BE2C (cell line): Measurements from ENCODE around the gene TPST2.

Experiments
- DNase-seq: peaks from one replicate; pipeline ENCODE4 v3.0.0-alpha.2; 2020
- H3K27me3 ChIP-seq: fragments of 250-450 bp; sonication (Bioruptor Pico); 2 replicates; pipeline ENCODE4 v1.5.1; 2020; ENCODE audit warnings: mild to moderate bottlenecking
- H3K36me3 ChIP-seq: fragments of 250-450 bp; sonication (Bioruptor Pico); 2 replicates; pipeline ENCODE4 v1.5.1; 2020; ENCODE audit warnings: mild to moderate bottlenecking
- H3K4me1 ChIP-seq: fragments of 250-450 bp; sonication (Bioruptor Pico); 2 replicates; pipeline ENCODE4 v1.5.1; 2020
- H3K4me3 ChIP-seq: 2 replicates; pipeline ENCODE4 v1.5.1; 2011; ENCODE audit warnings: low read depth, low read length
- H3K9me3 ChIP-seq: fragments of 250-450 bp; sonication (Bioruptor Pico); 2 replicates; pipeline ENCODE4 v1.5.1; 2020
- CTCF ChIP-seq: IDR thresholded peaks from 2 replicates; pipeline ENCODE4 v1.5.1; 2012; ENCODE audit warnings: mild to moderate bottlenecking, low read depth, low read length

Gene TPST2

GRCh38 chr22:26567610-26568009 lies 22.3 kb downstream of the TPST2 start:
- no peak for TF ChIP-seq CTCF
- Histone ChIP-seq H3K36me3 (no peaks in the 10 kb centered on the region), H3K27me3 (no peaks in the 10 kb centered on the region), H3K4me1 (no peaks in the 10 kb centered on the region), H3K4me3 (no peak overlapping the region), H3K9me3 (no peaks in the 10 kb centered on the region)
- no peak for DNase-seq

DNA sequence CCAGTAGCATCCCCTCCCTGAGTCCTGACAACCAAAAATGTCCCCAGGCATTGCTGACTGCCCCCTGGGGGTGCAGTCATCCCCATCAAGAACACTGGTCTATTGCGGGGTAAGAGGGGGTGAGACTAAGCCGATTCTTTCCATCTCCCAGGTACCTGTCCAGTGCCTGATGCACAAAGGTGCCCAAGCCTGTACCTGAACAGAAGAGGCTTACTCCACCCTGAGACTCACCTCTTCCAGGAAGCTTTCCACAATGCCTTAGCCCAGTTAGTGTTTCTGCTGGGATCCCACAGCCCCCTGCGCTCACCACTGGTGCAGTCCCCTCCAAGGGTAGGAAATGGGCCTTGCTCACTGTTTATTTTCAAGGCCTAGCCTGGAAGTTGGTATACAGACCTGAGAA lies 22.9 kb downstream of the TPST2 start:
- no peak for DNase-seq
- no peaks in the 10 kb centered on the region for H3K9me3 ChIP-seq
- no peak for TF ChIP-seq CTCF
- no peak overlapping the region for H3K4me3 ChIP-seq
- H3K4me1 ChIP-seq, result no peaks in the 10 kb centered on the region
- no peaks in the 10 kb centered on the region for H3K36me3 ChIP-seq
- no peaks in the 10 kb centered on the region for H3K27me3 ChIP-seq

- no peak for DNase-seq
- no peak for TF ChIP-seq CTCF
- H3K27me3 ChIP-seq, result no peaks in the 10 kb centered on the region
- no peaks in the 10 kb centered on the region for H3K9me3 ChIP-seq
- no peaks in the 10 kb centered on the region for H3K36me3 ChIP-seq
- H3K4me3 ChIP-seq, result no peak overlapping the region
- H3K4me1 ChIP-seq, result no peaks in the 10 kb centered on the region
Observed at GRCh38 chr22:26565889-26566288, 24.0 kb downstream of the TPST2 start.

DNA sequence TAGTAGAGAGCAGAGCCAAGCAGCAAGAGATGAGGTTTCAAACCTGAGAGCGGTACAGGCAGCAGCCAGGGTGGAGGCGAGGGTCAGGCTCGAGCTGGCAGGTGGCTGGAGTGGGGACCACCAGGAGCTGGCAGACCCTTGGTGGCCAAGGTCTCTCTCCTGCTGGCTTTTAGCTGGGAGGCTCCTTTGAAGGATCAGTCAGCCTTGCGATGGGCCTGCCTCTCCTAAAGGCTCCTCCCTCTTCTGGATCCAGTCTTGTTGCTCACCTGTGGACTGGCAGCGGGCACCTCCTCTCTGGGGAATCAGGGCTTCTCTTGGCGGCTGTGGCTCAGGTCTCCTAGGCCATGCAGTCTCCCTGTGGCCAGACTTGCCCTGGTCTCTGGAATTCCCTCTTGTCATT lies 24.8 kb downstream of the TPST2 start:
- Histone ChIP-seq H3K27me3 (no peaks in the 10 kb centered on the region), H3K4me3 (no peak overlapping the region), H3K4me1 (no peaks in the 10 kb centered on the region), H3K9me3 (no peaks in the 10 kb centered on the region), H3K36me3 (no peaks in the 10 kb centered on the region)
- no peak for DNase-seq
- TF ChIP-seq CTCF, result no peak

GRCh38 chr22:26564672-26565071 lies 25.3 kb downstream of the TPST2 start:
- H3K27me3 ChIP-seq, result no peaks in the 10 kb centered on the region
- no peak overlapping the region for H3K4me3 ChIP-seq
- no peaks in the 10 kb centered on the region for H3K4me1 ChIP-seq
- no peak for DNase-seq
- no peak for TF ChIP-seq CTCF
- H3K36me3 ChIP-seq, result no peaks in the 10 kb centered on the region
- H3K9me3 ChIP-seq, result no peaks in the 10 kb centered on the region

DNA sequence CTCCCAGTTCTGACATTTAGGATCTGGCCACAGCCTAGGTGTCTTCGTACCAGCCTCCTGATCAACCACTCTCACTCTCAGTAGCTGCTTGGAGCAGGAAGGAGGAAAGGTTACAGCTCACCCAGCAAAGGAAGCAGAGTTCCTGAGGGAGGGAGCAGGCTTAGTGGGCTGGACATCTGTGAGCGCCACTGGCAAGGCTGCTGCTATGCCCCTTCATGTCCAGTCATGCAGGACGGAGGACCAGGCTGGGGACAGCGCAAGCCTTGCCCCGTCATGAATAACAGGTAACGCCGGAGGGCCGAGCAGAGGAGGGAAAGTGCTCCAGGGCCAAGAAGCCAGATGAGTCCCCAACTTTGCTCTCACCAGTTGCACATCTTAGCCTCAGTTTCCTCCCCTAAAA lies 25.8 kb downstream of the TPST2 start:
- H3K9me3 ChIP-seq, result no peaks in the 10 kb centered on the region
- no peak overlapping the region for H3K4me3 ChIP-seq
- no peak for TF ChIP-seq CTCF
- no peaks in the 10 kb centered on the region for H3K36me3 ChIP-seq
- no peak for DNase-seq
- H3K27me3 ChIP-seq, result no peaks in the 10 kb centered on the region
- H3K4me1 ChIP-seq, result no peaks in the 10 kb centered on the region
